SK-N-MC (cell line): ENCODE measurements around the gene ABLIM2.

ENCODE experiments used
- DNase-seq: peaks from one replicate; pipeline ENCODE4 v3.0.0-alpha.2; 2011; ENCODE audit warnings: low read depth, low spot score
- H3K27ac ChIP-seq: fragments of 200-600 bp; sonication (generic); 2 replicates; pipeline ENCODE4 v1.5.1; 2016; ENCODE audit warnings: mixed run types
- H3K36me3 ChIP-seq: fragments of 200-600 bp; sonication (generic); 2 replicates; pipeline ENCODE4 v1.6.1; 2017; ENCODE audit warnings: antibody characterized with exemption, low read length, mixed read lengths; ENCODE audit not compliant: insufficient read depth
- H3K4me3 ChIP-seq: fragments of 200-600 bp; sonication (generic); 2 replicates; pipeline ENCODE4 v1.5.1; 2016
- H3K9ac ChIP-seq: fragments of 200-600 bp; sonication (generic); 2 replicates; pipeline ENCODE4 v1.8.0; 2017; ENCODE audit warnings: mixed run types, mixed read lengths; ENCODE audit not compliant: insufficient read length
- H3K9me3 ChIP-seq: fragments of 200-600 bp; sonication (generic); 2 replicates; pipeline ENCODE4 v1.6.1; 2017; ENCODE audit warnings: low read depth, mild to moderate bottlenecking, antibody characterized with exemption, low read length, moderate library complexity, mixed read lengths
- EZH2 ChIP-seq: fragments of 200-600 bp; sonication (generic); IDR thresholded peaks from one replicate; pipeline ENCODE4 v1.6.1; 2017; ENCODE audit warnings: antibody characterized with exemption
- FOXP2 ChIP-seq: optimal IDR thresholded peaks from 2 replicates; pipeline ENCODE3; 2011; ENCODE audit warnings: mild to moderate bottlenecking, moderate library complexity; ENCODE audit not compliant: insufficient read depth; ENCODE audit errors: extremely low read length, control extremely low read depth
- POLR2AphosphoS5 ChIP-seq: IDR thresholded peaks from 2 replicates; pipeline ENCODE4 v1.6.1; 2012; ENCODE audit warnings: mild to moderate bottlenecking, low read depth, low read length, borderline replicate concordance

Gene ABLIM2

GRCh38 chr4:8158710-8159536 lies at the start of gene ABLIM2:
ABLIM2 (minus strand) TSS chr4:8158813; CDS start chr4:8158689, 124 bp downstream.
- H3K9ac ChIP-seq: no peak within 1 kb of the TSS
- H3K27ac ChIP-seq: no peak within 1 kb of the TSS
- TF ChIP-seq EZH2 (no peak), POLR2AphosphoS5 (peak; percentile 43; the same call in 1 of the 2 replicates), FOXP2 (no peak)

GRCh38 chr4:8207314-8207713 lies 48.7 kb upstream of the ABLIM2 start:
- Histone ChIP-seq H3K27ac (no peak overlapping the region), H3K9me3 (no peaks in the 10 kb centered on the region), H3K4me3 (no peak overlapping the region), H3K9ac (no peak overlapping the region), H3K36me3 (no peaks in the 10 kb centered on the region)
- TF ChIP-seq EZH2 (no peak), POLR2AphosphoS5 (no peak), FOXP2 (no peak)
- DNase-seq: no peak

More at GRCh38 chr4:8158710-8159536, at the start of gene ABLIM2:
- peak within 1 kb of the TSS; percentile 72 for H3K4me3 ChIP-seq
- peak; percentile 60 for DNase-seq
- no peaks in the 10 kb centered on the region for H3K9me3 ChIP-seq
- H3K36me3 ChIP-seq: no peaks in the 10 kb centered on the region

DNA sequence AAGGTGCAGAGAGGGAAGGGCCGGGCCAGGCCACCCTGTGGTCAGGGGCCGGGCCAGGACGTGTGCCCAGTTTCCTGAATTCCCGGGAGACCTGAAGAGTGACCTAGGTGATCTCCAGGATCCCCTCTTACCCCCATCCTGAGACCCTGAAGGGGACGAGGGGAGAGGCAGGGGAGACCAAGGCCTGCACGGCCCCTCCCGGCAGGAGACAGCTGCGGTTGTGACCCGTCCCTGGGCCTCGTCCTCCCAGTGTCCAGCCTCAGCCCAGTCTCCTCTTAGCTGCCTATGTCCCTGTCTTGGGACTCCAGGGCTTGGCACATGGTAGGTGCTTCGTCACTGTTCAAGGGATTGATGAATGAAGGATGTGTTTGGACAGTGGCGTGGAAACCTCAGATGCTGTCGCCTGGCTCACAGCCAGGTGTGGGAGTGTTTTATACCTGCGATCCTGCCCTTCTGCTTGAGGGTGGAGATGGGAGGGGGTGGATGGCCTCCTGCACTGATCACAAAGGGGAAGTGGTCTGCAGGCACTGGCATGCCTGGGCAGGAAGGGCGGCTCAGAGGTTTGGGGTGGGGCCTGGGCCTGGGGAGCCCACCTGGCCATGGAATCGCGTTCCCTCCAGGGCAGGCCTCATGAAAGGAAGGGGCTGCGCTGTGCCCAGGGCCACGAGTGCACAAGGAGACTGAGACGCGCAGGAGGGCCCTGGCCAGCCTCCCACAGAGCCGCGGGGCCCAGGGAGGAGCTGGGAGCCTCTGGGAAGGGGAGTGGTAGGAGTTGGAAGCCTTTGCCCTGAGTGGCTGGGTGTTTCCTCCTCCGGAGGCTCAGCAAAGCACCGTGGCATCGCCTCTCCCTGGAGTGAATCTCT lies 47.4 kb upstream of the ABLIM2 start:
- Histone ChIP-seq H3K9ac (no peak overlapping the region), H3K4me3 (no peak overlapping the region), H3K27ac (no peak overlapping the region), H3K9me3 (no peaks in the 10 kb centered on the region), H3K36me3 (no peaks in the 10 kb centered on the region)
- DNase-seq: no peak
- TF ChIP-seq POLR2AphosphoS5 (no peak), EZH2 (no peak), FOXP2 (no peak)

GRCh38 chr4:8205241-8205707 lies 46.7 kb upstream of the ABLIM2 start:
- TF ChIP-seq POLR2AphosphoS5 (no peak), EZH2 (no peak), FOXP2 (no peak)
- Histone ChIP-seq H3K9ac (no peak overlapping the region), H3K9me3 (no peaks in the 10 kb centered on the region), H3K27ac (no peak overlapping the region), H3K4me3 (no peak overlapping the region), H3K36me3 (no peaks in the 10 kb centered on the region)
- DNase-seq: no peak

DNA sequence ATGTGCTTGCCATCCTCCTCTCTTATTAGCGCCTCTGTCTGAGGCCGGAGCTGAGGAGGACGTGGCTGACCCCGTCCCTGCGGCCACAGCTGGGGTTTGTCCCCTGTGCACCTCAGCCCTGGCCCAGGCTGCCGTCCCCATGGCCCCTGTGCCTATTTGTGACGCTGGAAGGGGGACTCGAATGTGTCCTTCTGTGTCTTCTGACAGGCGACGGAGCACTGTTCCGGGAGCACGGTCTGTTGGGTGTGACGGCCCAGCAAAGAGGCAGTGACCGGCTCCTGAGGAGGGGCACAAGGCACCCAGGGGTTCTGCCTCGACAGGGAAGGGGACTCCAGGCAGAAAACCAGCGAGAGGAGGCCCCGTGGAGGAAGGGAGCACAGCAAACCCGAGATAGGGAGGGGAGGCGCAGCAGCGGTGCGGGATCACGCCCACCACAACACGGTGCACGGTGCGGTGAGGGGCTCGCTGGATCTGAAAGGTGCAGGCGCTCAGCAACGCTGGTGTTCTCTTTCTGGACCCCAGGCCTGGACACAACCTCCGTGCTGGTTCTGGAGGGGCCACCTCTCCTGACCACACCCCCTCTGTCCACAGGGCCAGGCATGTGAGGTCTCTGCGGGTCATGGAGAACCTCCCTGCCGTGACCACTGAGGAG lies 46.1 kb upstream of the ABLIM2 start:
- Histone ChIP-seq H3K36me3 (no peaks in the 10 kb centered on the region), H3K9me3 (no peaks in the 10 kb centered on the region), H3K27ac (no peak overlapping the region), H3K9ac (no peak overlapping the region), H3K4me3 (no peak overlapping the region)
- TF ChIP-seq FOXP2 (no peak), EZH2 (no peak), POLR2AphosphoS5 (no peak)
- no peak for DNase-seq

DNA sequence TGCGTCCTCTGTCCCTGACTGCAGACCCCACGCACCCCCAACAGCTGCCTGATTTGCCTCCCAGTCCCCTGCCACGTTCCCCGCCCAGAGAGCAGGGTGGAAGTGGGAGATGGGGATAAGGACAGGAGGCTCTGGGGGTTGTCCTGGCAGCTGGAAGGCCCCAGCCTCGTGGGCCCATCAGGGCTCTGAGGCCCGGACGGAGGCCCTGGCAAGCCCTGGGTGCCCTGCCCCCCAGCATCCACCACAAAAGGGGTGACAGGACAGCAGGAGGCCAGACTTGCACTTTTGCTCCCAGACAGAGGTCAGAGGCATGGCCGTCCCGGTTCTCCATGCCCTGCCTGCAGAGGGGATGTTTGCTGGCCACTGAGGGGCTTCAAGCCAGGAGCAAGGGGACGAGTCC lies 45.2 kb upstream of the ABLIM2 start:
- no peaks in the 10 kb centered on the region for H3K9me3 ChIP-seq
- H3K9ac ChIP-seq: no peak overlapping the region
- H3K36me3 ChIP-seq: no peaks in the 10 kb centered on the region
- no peak overlapping the region for H3K4me3 ChIP-seq
- no peak for TF ChIP-seq POLR2AphosphoS5
- TF ChIP-seq EZH2: no peak
- no peak for TF ChIP-seq FOXP2
- no peak overlapping the region for H3K27ac ChIP-seq
- DNase-seq: no peak

DNA sequence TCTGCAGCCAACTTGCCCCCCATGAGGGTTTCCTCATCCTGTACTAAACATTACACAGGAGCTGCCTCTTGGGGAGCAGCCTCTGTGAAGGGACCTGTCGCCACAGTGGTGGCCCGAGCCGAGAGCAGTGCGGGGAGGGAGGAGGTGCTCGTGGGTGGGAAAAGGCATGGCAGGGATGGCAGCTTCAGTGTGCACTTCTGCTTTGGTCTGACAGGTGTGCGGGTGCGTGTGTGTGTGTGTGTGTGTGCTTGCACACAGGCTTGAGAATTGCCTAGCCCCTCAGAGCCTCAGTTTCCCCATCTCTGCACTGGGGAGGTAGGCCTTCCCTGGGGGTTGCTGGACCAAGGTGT lies 44.4 kb upstream of the ABLIM2 start:
- TF ChIP-seq FOXP2: no peak
- TF ChIP-seq EZH2: no peak
- no peak for TF ChIP-seq POLR2AphosphoS5
- no peak overlapping the region for H3K9ac ChIP-seq
- no peak overlapping the region for H3K27ac ChIP-seq
- H3K4me3 ChIP-seq: no peak overlapping the region
- no peaks in the 10 kb centered on the region for H3K9me3 ChIP-seq
- no peaks in the 10 kb centered on the region for H3K36me3 ChIP-seq
- DNase-seq: no peak

DNA sequence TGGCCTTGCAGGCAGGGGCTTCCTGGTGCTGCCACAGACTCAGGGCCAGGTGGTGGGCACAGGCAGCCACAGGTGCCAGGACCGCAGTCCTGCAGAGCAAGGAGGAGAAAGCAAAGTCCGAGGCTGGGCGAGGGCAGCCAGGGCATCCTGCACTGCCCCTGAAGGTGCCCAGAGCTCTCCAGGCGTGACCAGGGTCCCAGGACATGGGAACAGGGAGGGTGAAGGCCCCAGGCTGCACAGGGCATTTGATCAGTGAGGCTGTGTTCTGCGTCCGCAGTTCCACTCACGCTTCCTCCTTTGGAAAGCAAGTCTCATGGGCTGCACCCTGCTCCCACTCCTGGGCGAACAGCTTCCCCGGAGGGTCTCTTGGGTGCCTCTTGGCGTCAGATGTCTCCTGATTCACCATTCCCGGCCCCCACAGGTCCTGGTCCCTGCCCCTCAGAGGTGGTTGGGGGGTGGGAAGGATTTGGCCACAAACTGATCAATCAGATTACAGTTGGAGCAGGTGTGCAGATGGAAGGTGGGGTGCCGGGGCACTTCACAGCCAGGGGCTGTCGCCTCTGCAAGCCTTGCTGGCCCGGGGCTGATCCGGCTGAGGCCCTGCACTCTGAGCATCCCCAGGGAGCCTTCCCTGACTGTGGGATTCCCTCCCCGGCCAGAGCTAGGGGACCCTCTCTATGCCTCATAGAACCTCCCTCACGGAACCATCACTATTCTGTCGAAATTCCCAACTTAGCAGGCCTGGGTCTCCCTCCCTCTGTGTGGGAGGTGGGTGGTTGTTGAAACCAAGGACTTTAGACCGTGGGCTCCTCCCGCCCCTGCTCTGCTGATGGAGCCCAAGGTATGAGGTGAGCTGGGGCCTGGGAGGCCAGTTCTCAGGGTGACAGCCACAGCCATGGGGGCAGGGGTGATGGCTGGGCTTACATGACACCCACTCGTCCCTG lies 43.8 kb upstream of the ABLIM2 start:
- no peak overlapping the region for H3K9ac ChIP-seq
- no peak overlapping the region for H3K27ac ChIP-seq
- H3K9me3 ChIP-seq: no peaks in the 10 kb centered on the region
- DNase-seq: no peak
- H3K36me3 ChIP-seq: no peaks in the 10 kb centered on the region
- TF ChIP-seq POLR2AphosphoS5: no peak
- H3K4me3 ChIP-seq: no peak overlapping the region
